GM23338 (cell line): ENCODE measurements around the gene MAD2L2. TPM values are rescaled to one million over a fixed set of nuclear protein-coding genes. Genes with fewer than 3 reads are reported as not detected.
A peak's percentile ranks its signal among the peaks of the same experiment; 100 is the strongest.

Experiments used
- ATAC-seq: fragments of 200-7000 bp; cut with Tn5 transposase; 3 replicates; pipeline ENCODE4 v1.9.1; 2020
- DNase-seq: peaks from one replicate; pipeline ENCODE4 v3.0.0-alpha.2; 2015; ENCODE audit warnings: low spot score
- H2AFZ ChIP-seq: fragments of 200-600 bp; sonication (generic); 2 replicates; pipeline ENCODE4 v1.8.0; 2016; ENCODE audit warnings: antibody characterized with exemption, mild to moderate bottlenecking, moderate library complexity
- H3F3A ChIP-seq: fragments of 200-600 bp; sonication (generic); replicated peaks from 2 replicates; pipeline ENCODE4 v1.8.0; 2017; ENCODE audit warnings: antibody characterized with exemption, mixed run types, low read depth
- H3K27ac ChIP-seq: fragments of 200-600 bp; sonication (generic); 2 replicates; pipeline ENCODE4 v1.6.1; 2016; ENCODE audit warnings: low read depth
- H3K27me3 ChIP-seq: fragments of 200-600 bp; sonication (generic); 2 replicates; pipeline ENCODE4 v1.8.0; 2016; ENCODE audit warnings: mild to moderate bottlenecking, mixed run types, moderate library complexity; ENCODE audit not compliant: insufficient read depth
- H3K36me3 ChIP-seq: fragments of 200-600 bp; sonication (generic); 2 replicates; pipeline ENCODE4 v1.8.0; 2016; ENCODE audit warnings: mild to moderate bottlenecking; ENCODE audit not compliant: insufficient read depth
- H3K4me1 ChIP-seq: fragments of 200-600 bp; sonication (generic); 2 replicates; pipeline ENCODE4 v1.8.0; 2016; ENCODE audit warnings: mild to moderate bottlenecking, moderate library complexity; ENCODE audit not compliant: insufficient read depth
- H3K4me2 ChIP-seq: fragments of 200-600 bp; sonication (generic); 2 replicates; pipeline ENCODE4 v1.7.1; 2017; ENCODE audit warnings: mixed run types
- H3K4me3 ChIP-seq: fragments of 200-600 bp; sonication (generic); 2 replicates; pipeline ENCODE4 v1.6.1; 2016; ENCODE audit warnings: mixed run types
- H3K79me2 ChIP-seq: fragments of 200-600 bp; sonication (generic); replicated peaks from 2 replicates; pipeline ENCODE4 v1.8.0; 2017; ENCODE audit warnings: mild to moderate bottlenecking; ENCODE audit not compliant: insufficient read depth
- H3K9me2 ChIP-seq: fragments of 200-600 bp; sonication (generic); 2 replicates; pipeline ENCODE4 v1.8.0; 2017; ENCODE audit not compliant: insufficient read depth
- H4K20me1 ChIP-seq: fragments of 200-600 bp; sonication (generic); replicated peaks from 2 replicates; pipeline ENCODE4 v1.8.0; 2017; ENCODE audit warnings: mild to moderate bottlenecking; ENCODE audit not compliant: insufficient read depth
- H3K27ac Mint-ChIP-seq: 2 replicates; pipeline ENCODE4 v1.8.0; 2020; ENCODE audit warnings: inconsistent platforms, mild to moderate bottlenecking, moderate library complexity, mixed read lengths
- H3K27me3 Mint-ChIP-seq: 3 replicates; pipeline ENCODE4 v1.8.0; 2022; ENCODE audit warnings: low read depth, mild to moderate bottlenecking, moderate library complexity, mixed read lengths, inconsistent platforms; ENCODE audit not compliant: insufficient read depth, poor library complexity
- H3K36me3 Mint-ChIP-seq: 3 replicates; pipeline ENCODE4 v1.8.0; 2021; ENCODE audit warnings: low read depth, mild to moderate bottlenecking, inconsistent platforms, moderate library complexity, mixed read lengths
- H3K4me1 Mint-ChIP-seq: 3 replicates; pipeline ENCODE4 v1.8.0; 2020; ENCODE audit warnings: mild to moderate bottlenecking, inconsistent platforms, mixed read lengths
- H3K4me3 Mint-ChIP-seq: 3 replicates; pipeline ENCODE4 v1.8.0; 2021; ENCODE audit warnings: moderate library complexity, mild to moderate bottlenecking, inconsistent platforms, mixed read lengths
- H3K9me3 Mint-ChIP-seq: 3 replicates; pipeline ENCODE4 v1.8.0; 2020; ENCODE audit warnings: moderate library complexity, mild to moderate bottlenecking, inconsistent platforms, mixed read lengths
- CTCF ChIP-seq, 2 experiments: fragments of 200-600 bp in 1 of 2; sonication (generic) in 1 of 2; conservative IDR thresholded peaks; 2 replicates each; pipeline versions ENCODE4 v1.5.1 to v1.6.1; 2016 to 2017; ENCODE audit warnings: antibody characterized with exemption in 2 of 2, low read depth in 2 of 2, mild to moderate bottlenecking in 2 of 2, moderate library complexity in 1 of 2
- ETS1 ChIP-seq: IDR thresholded peaks from 2 replicates; pipeline ENCODE4 v1.6.1; 2016; ENCODE audit warnings: antibody characterized with exemption
- POLR2AphosphoS5 ChIP-seq: IDR thresholded peaks from 2 replicates; pipeline ENCODE4 v1.6.1; 2016; ENCODE audit warnings: antibody characterized with exemption, low read depth
- REST ChIP-seq: IDR thresholded peaks from one replicate; pipeline ENCODE4 v1.6.1; 2018; ENCODE audit warnings: antibody characterized with exemption; ENCODE audit not compliant: unreplicated experiment
- STAT1 ChIP-seq: IDR thresholded peaks from one replicate; pipeline ENCODE4 v1.6.1; 2016; ENCODE audit warnings: antibody characterized with exemption; ENCODE audit not compliant: unreplicated experiment
- ZNF114 ChIP-seq: fragments of 250-450 bp; sonication (Bioruptor Pico); IDR thresholded peaks from 2 replicates; pipeline ENCODE4 v1.5.0; 2020; ENCODE audit warnings: mild to moderate bottlenecking, moderate library complexity
- ZNF331 ChIP-seq: fragments of 250-450 bp; sonication (Bioruptor Pico); IDR thresholded peaks from 2 replicates; pipeline ENCODE4 v1.5.0; 2020; ENCODE audit warnings: low read depth, mild to moderate bottlenecking, moderate library complexity
- polyA plus RNA-seq: library from polyadenylated mRNA; unstranded; fragments of >200 nt; fragmentation: Nextera tagmentation; extraction: Ambion mirVana; gene quantifications from 2 replicates; pipeline ENCODE4 v1.2.1, GENCODE V29; 2016
- total RNA-seq: library from RNA; depleted of rRNA; stranded (reverse); fragments of >200 nt; shearing (Covaris generic); gene quantifications from 2 replicates; pipeline ENCODE4 v1.2.3, GENCODE V29; 2014

MAD2L2 gene
- total and polyA plus RNA-seq, 2 experiments from 2014 or later: 498 to 552 TPM

- Histone ChIP-seq H4K20me1 (peaks cover 30% of the 10 kb centered on the region), H3F3A (peaks cover 31% of the 10 kb centered on the region), H3K79me2 (peaks cover 28% of the 10 kb centered on the region), H3K27me3 (no peaks in the 10 kb centered on the region), H3K4me2 (no peak overlapping the region), H3K9me2 (no peaks in the 10 kb centered on the region), H3K4me3 (no peak overlapping the region), H3K4me1 (peaks cover 15% of the 10 kb centered on the region; the same call in 1 of the 2 replicates), H2AFZ (no peak overlapping the region), H3K36me3 (peaks cover 44% of the 10 kb centered on the region), H3K27ac (0 out of 2 replicates have a peak overlapping the region, but pooled peaks have one; percentile 32)
- DNase-seq: no peak
- H3K4me3 Mint-ChIP-seq: no peak overlapping the region
- peaks cover 23% of the 10 kb centered on the region for H3K27me3 Mint-ChIP-seq
- no peak overlapping the region for H3K27ac Mint-ChIP-seq
- peaks cover 19% of the 10 kb centered on the region for H3K4me1 Mint-ChIP-seq
- peak in 1 of 2 experiments; percentile 19; a peak in 2 of 4 replicates for TF ChIP-seq CTCF (conservative IDR thresholded peaks at IDR 0.05; ENCODE audit: low read depth in 2 of 2)
- TF ChIP-seq STAT1: no peak
- H3K9me3 Mint-ChIP-seq: no peaks in the 10 kb centered on the region
- ATAC-seq: no peak
- H3K36me3 Mint-ChIP-seq: peaks cover 93% of the 10 kb centered on the region
Measured at GRCh38 chr1:11674488-11674887, 6.5 kb downstream of the MAD2L2 start.

GRCh38 chr1:11673089-11673769 lies 7.7 kb downstream of the MAD2L2 start:
- Mint-ChIP-seq H3K4me3 (no peak overlapping the region), H3K27me3 (peaks cover 24% of the 10 kb centered on the region), H3K9me3 (no peaks in the 10 kb centered on the region), H3K36me3 (peaks cover 89% of the 10 kb centered on the region), H3K4me1 (peaks cover 13% of the 10 kb centered on the region), H3K27ac (no peak overlapping the region; the same call in 1 of the 2 replicates)
- Histone ChIP-seq H3K79me2 (peaks cover 15% of the 10 kb centered on the region), H3K27ac (no peak overlapping the region), H3K36me3 (peaks cover 42% of the 10 kb centered on the region), H3K4me2 (no peak overlapping the region), H3K4me3 (no peak overlapping the region), H4K20me1 (peaks cover 25% of the 10 kb centered on the region), H3K4me1 (peaks cover 5% of the 10 kb centered on the region; the same call in 1 of the 2 replicates), H3F3A (peaks cover 35% of the 10 kb centered on the region), H3K27me3 (no peaks in the 10 kb centered on the region), H3K9me2 (no peaks in the 10 kb centered on the region), H2AFZ (no peak overlapping the region)
- ATAC-seq (no peak), DNase-seq (no peak)
- TF ChIP-seq ZNF331 (no peak), ETS1 (no peak), ZNF114 (CRISPR knock-in tag) (no peak), POLR2AphosphoS5 (no peak), REST (no peak), CTCF (conservative IDR thresholded peaks at IDR 0.05; ENCODE audit: low read depth in 2 of 2) (no peak)
